HG03175 (cell line): ENCODE data around the gene KRT5.

Experiments
- ATAC-seq: cut with Tn5 transposase; IDR thresholded peaks from one replicate; pipeline ENCODE4 v1.9.1; 2021; ENCODE audit warnings: mild to moderate bottlenecking, moderate library complexity; ENCODE audit not compliant: unreplicated experiment

The KRT5 gene

GRCh38 chr12:52539083-52539820 is 19.1 kb upstream of the KRT5 start:
- ATAC-seq = no peak

DNA sequence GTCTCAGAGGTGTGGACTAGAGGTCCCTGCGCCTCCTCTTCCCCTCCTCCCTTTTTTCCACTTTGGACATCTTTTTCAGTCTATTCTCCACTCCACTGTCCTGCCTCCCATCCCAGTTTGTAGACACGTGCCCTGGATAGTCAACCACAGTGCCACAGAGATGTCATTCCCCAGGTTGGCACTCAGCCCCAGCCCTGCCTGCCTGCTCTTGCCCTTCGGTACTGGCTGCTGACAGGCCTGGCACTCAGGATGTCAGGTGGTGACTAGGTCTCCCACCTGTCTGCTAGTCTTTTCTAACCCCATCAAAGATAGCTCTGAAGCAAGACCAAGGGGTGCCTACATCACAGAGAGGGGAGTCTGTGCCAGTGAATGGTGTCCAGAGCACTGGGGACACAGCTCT is 16.9 kb upstream of the KRT5 start:
- no peak for ATAC-seq

- no peak for ATAC-seq
Measured at GRCh38 chr12:52535574-52535973, 15.4 kb upstream of the KRT5 start.

DNA sequence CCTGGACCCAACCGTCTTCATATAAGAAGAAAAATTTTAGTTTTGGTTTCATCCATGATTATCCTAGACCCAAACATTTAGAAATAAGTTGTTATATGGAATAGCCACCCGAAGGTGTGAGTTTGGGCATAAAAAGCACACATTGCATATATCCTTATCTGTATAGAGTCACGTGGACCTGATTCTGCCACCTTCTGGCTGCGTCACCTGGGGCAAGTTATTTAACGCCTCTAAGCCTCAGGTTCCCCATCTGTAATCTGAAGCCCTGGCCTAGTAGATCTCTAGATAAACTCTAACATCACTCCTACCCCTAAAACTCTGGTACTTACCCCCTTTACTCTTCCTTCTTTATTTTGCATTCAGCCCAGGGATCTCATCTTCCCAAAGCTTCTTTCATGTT is 14.3 kb upstream of the KRT5 start:
- no peak for ATAC-seq

GRCh38 chr12:52533686-52534470 is 13.7 kb upstream of the KRT5 start:
- no peak for ATAC-seq

DNA sequence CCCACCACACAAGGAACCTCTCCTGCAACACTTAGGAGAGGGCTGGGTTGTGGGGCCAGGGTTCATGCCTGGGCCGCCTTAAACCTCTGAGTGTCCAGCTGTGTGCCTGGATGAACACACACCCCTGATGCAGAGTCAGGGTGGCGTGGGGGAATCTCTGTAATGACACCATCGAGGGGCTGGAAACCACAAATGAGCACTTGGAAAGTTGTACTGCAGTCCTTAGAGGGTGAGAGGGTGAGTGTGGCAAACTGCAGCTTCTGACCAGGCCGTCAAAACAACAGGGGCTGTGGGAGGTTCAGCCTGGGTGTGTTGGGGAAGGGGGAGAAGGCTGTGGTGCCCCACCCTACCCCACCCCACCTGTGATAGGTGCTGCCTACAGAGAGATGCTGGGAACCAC is 12.4 kb upstream of the KRT5 start:
- no peak for ATAC-seq

- ATAC-seq = no peak
Measured at GRCh38 chr12:52531566-52532300, 11.5 kb upstream of the KRT5 start.

- no peak for ATAC-seq
Measured at GRCh38 chr12:52530905-52531304, 10.7 kb upstream of the KRT5 start.

DNA sequence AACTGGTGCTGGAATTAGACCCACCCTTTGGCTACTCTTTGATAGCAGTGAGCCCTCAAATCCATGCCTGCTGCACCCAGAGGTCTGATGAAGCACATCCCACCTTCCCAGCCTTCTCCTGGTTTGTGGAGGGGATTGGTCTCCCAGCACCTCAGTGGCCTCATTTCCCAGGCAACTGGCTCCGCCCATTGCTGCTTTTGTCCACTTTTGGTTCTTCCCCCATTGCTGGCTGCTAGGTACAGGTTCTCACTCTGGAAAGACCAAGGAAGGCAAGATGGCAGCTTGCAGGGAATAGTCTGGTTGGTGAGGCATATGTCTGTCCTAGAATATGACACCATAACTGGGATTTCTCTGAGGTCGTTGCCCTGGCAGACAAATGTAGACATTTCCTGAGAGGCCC is 10.2 kb upstream of the KRT5 start:
- ATAC-seq = no peak

GRCh38 chr12:52529846-52530245 is 9.7 kb upstream of the KRT5 start:
- ATAC-seq = no peak

DNA sequence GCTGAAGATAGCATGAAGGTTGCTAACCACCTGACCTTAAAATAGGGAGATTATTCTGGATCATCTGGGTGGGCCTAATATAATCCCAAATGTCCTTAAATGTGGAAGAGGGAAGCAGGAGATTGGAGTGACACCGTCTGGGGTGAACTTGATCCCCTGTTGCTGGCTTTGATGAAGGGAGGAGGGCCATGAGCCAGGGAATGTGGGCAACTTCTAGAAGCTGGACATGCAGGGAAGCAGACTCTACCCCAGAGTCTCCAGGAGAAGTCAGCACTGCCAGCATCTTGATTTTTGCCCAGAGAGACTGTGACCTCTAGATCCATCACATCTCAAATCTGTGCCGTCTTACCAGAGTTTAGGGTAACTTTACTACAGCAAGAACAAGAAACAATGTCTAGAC is 9.2 kb upstream of the KRT5 start:
- no peak for ATAC-seq

GRCh38 chr12:52528641-52529143 is 8.5 kb upstream of the KRT5 start:
- no peak for ATAC-seq

- no peak for ATAC-seq
Measured at GRCh38 chr12:52527121-52527800, 7.1 kb upstream of the KRT5 start.

DNA sequence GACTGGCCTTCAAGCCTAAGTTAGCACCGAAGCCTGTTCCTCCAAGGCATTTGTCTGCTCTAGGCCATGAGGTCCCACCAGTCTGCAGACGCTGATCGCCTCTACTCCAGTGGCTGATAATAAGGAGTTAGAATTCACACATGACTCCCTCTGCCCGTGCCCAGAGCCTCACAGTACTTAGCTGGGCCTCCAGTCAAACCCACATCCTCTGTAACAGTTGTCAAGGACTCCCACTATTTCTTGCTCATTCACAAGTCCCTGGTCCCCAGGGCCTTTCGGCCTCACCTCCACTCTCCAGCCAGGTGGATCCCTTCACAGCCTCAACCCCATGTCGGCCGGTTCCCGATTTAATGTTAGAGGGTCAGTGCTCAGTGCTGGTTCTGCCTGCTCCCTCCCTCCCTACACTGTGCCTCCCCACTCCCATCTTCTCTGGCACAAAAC is 6.3 kb upstream of the KRT5 start:
- ATAC-seq = no peak

GRCh38 chr12:52525661-52526499 is 5.7 kb upstream of the KRT5 start:
- ATAC-seq = no peak

DNA sequence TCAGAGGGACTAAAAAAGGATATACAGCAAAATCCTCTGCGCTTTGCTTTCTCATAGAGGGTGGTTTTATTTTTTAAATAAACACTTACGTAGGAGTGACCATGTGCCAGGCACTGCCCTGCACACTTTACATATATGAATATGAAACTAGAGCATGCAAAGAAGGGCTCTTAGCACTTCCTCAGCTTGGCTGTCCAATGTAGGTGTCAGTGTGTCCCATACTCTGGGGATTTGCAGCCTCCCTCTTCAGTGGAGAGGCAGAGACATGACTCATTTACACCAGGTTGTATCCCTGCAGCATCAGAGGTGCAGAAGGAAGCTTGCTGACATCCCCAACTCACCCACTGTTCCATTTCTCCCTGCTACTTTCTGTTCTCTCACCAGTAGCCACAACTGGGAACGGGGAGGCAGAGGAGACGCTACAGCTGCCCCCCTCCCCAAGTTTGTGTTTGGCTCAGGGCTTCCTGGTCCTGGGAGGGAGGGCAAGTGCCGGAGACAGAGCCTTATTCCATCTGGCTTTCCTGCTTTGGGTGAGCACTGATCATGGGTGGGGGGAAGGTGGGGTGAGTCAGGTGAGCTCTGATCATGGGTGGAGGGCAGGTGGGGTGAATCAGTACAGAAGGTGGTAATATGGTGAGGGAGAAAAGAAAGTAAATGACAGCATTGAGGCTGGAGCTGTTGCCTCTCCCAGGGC is 4.9 kb upstream of the KRT5 start:
- ATAC-seq = no peak

- no peak for ATAC-seq
Measured at GRCh38 chr12:52524241-52524897, 4.2 kb upstream of the KRT5 start.

DNA sequence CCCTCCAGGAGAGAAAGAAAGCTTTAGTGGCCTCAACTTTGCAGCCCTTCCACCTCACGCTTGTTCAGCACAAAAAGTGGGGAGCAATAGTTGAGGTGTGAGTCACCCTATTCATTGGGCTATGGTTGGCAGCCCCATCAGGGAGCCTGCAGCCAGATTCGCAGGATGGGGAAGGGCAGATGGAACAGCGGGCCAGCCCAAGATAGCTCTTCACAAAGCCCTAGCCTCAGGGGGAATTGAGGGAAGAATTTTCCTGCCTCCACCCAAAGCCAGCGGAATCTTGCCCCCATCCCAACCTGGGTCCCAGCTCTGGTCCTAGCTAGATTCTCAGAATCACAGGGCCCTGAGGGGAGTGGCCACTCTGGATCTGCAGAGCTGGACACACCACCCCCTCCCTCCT is 3.6 kb upstream of the KRT5 start:
- ATAC-seq = no peak
